ENCODE measurements around the gene ZNG1B.
"Not testable (repeated sequence)": the region's sequence is repeated elsewhere in the genome, so short reads cannot be mapped to it uniquely, and the experiment has no call there.

Gene ZNG1B

GRCh38 chr2:113437508-113438465, at the start of gene ZNG1B:
Gene ZNG1B, plus strand, starts transcription at chr2:113437691. Its CDS starts 178 bp downstream, at chr2:113437869.
- DNase-seq: peak; percentile 62

- DNase-seq: peak; percentile 52
Observed at GRCh38 chr2:113390124-113390849, 47.2 kb upstream of the ZNG1B start.

- no peak for DNase-seq
Observed at GRCh38 chr2:113391073-113391472, 46.4 kb upstream of the ZNG1B start.

- DNase-seq: no peak
Observed at GRCh38 chr2:113406114-113406513, 31.4 kb upstream of the ZNG1B start.

- no peak for DNase-seq
Observed at GRCh38 chr2:113407446-113408099, 29.9 kb upstream of the ZNG1B start.

GRCh38 chr2:113411725-113412352, 25.7 kb upstream of the ZNG1B start:
- not testable (repeated sequence) for DNase-seq

GRCh38 chr2:113412774-113413173, 24.7 kb upstream of the ZNG1B start:
- not testable (repeated sequence) for DNase-seq

GRCh38 chr2:113431773-113432172, 5.7 kb upstream of the ZNG1B start:
- DNase-seq: not testable (repeated sequence)

- DNase-seq: not testable (repeated sequence)
Observed at GRCh38 chr2:113433468-113433867, 4.0 kb upstream of the ZNG1B start.

GRCh38 chr2:113465770-113466169, 28.3 kb downstream of the ZNG1B start:
- not testable (repeated sequence) for DNase-seq

GRCh38 chr2:113476688-113477368, 39.3 kb downstream of the ZNG1B start:
- DNase-seq: not testable (repeated sequence)

- DNase-seq: not testable (repeated sequence)
Observed at GRCh38 chr2:113496527-113496926, 59.0 kb downstream of the ZNG1B start.

- not testable (repeated sequence) for DNase-seq
Observed at GRCh38 chr2:113498365-113498764, 60.9 kb downstream of the ZNG1B start, which contains the start of gene FOXD4L1. Gene FOXD4L1, plus strand, starts transcription at chr2:113498665. Its CDS starts 592 bp downstream, at chr2:113499257.

- not testable (repeated sequence) for DNase-seq
Observed at GRCh38 chr2:113499019-113499885, 61.8 kb downstream of the ZNG1B start.

- not testable (repeated sequence) for DNase-seq
Observed at GRCh38 chr2:113499886-113500722, 62.6 kb downstream of the ZNG1B start.

GRCh38 chr2:113500723-113501038, 63.2 kb downstream of the ZNG1B start:
- not testable (repeated sequence) for DNase-seq

- DNase-seq: not testable (repeated sequence)
Observed at GRCh38 chr2:113502216-113503093, 65.0 kb downstream of the ZNG1B start.

GRCh38 chr2:113503094-113504042, 65.9 kb downstream of the ZNG1B start:
- DNase-seq: not testable (repeated sequence)

Data from activated T-cell treated with anti-CD3 and anti-CD28 coated beads for 4 hours (primary cell).